ENCODE data around the gene EMILIN1. TPM values are rescaled to one million over a fixed set of nuclear protein-coding genes. Genes with fewer than 3 reads are reported as not detected.
A peak's percentile ranks its signal among the peaks of the same experiment; 100 is the strongest.

The EMILIN1 gene
- total RNA-seq, 4 donors from 2014 or later, result 27.5 to 62.7 (median 41.2) TPM

DNA sequence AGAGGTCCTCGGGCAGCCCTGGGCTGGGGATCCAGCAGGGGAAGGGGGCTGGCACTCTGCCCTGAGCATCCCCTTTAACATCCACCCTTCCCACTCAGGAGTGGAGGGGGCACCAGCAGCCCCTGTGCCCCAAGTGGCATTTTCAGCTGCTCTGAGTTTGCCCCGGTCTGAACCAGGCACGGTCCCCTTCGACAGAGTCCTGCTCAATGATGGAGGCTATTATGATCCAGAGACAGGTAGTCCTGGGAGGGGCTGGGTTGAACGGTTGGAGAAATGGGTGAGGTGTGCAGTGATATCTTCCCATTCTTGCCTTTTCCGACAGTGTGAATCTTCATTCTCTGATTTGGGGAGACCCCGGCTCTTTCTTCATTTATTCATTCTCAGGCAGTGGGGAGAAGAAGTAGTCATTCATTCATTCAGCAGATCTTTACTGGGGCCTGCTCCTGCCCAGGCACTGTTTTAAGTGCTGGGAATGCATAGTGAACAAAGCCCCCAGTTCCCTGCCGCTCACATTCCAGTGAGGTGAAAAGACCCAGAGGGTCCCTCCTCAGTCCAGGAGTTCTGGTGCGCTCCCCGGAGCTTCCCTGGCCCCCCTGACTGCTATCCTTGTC is 6.8 kb downstream of the EMILIN1 start:
- TF ChIP-seq, protein P1, sequence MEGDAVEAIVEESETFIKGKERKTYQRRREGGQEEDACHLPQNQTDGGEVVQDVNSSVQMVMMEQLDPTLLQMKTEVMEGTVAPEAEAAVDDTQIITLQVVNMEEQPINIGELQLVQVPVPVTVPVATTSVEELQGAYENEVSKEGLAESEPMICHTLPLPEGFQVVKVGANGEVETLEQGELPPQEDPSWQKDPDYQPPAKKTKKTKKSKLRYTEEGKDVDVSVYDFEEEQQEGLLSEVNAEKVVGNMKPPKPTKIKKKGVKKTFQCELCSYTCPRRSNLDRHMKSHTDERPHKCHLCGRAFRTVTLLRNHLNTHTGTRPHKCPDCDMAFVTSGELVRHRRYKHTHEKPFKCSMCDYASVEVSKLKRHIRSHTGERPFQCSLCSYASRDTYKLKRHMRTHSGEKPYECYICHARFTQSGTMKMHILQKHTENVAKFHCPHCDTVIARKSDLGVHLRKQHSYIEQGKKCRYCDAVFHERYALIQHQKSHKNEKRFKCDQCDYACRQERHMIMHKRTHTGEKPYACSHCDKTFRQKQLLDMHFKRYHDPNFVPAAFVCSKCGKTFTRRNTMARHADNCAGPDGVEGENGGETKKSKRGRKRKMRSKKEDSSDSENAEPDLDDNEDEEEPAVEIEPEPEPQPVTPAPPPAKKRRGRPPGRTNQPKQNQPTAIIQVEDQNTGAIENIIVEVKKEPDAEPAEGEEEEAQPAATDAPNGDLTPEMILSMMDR (IDR thresholded peaks at IDR 0.05), result no peak
- ATAC-seq (ENCODE audit: low FRiP score) (no peak), DNase-seq (ENCODE audit: low spot score) (no peak)

DNA sequence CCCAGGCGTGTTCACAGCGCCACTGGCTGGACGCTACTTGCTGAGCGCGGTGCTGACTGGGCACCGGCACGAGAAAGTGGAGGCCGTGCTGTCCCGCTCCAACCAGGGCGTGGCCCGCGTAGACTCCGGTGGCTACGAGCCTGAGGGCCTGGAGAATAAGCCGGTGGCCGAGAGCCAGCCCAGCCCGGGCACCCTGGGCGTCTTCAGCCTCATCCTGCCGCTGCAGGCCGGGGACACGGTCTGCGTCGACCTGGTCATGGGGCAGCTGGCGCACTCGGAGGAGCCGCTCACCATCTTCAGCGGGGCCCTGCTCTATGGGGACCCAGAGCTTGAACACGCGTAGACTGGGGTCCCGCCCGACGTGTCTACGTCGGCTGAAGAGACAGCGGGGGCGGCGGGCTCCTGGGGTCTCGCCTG is 7.3 kb downstream of the EMILIN1 start:
- ATAC-seq (ENCODE audit: low FRiP score) (peak; percentile 39), DNase-seq (ENCODE audit: low spot score) (peak; percentile 32)
- TF ChIP-seq, protein P1 (IDR thresholded peaks at IDR 0.05), result no peak

- ATAC-seq (ENCODE audit: low FRiP score) (peak; percentile 94), DNase-seq (ENCODE audit: low spot score) (peak; percentile 91)
- TF ChIP-seq, protein P1 (IDR thresholded peaks at IDR 0.05), result peak in 2 of 3 donors; percentile 51 to 83
Measured at GRCh38 chr2:27086090-27086723, 7.8 kb downstream of the EMILIN1 start.

GRCh38 chr2:27086724-27087593 is 8.5 kb downstream of the EMILIN1 start, which contains the start of gene KHK:
TSS of gene KHK (plus strand) at chr2:27086772. CDS start at chr2:27087260, 488 bp downstream.
- DNase-seq (ENCODE audit: low spot score) (no peak), ATAC-seq (ENCODE audit: low FRiP score) (peak; percentile 25)
- TF ChIP-seq, protein P1 (IDR thresholded peaks at IDR 0.05), result no peak

GRCh38 chr2:27087823-27088410 is 9.5 kb downstream of the EMILIN1 start:
- DNase-seq (ENCODE audit: low spot score), result no peak
- TF ChIP-seq, protein P1 (IDR thresholded peaks at IDR 0.05), result no peak
- ATAC-seq (ENCODE audit: low FRiP score), result no peak

- TF ChIP-seq, protein P1 (IDR thresholded peaks at IDR 0.05), result no peak
- DNase-seq (ENCODE audit: low spot score), result no peak
- ATAC-seq (ENCODE audit: low FRiP score), result no peak
Measured at GRCh38 chr2:27088634-27089033, 10.2 kb downstream of the EMILIN1 start.
